Brain microvascular endothelial cell (primary cell): ENCODE measurements around the gene FYN.

Experiments
- DNase-seq: peaks from one replicate; pipeline ENCODE4 v3.0.0-alpha.2; 2020
- H3K27ac ChIP-seq: fragments of 250-450 bp; sonication (Bioruptor Pico); 2 replicates; pipeline ENCODE4 v1.5.1; 2020; ENCODE audit warnings: mild to moderate bottlenecking, moderate library complexity
- H3K27me3 ChIP-seq: fragments of 250-450 bp; sonication (Bioruptor Pico); replicated peaks from 2 replicates; pipeline ENCODE4 v1.5.1; 2020; ENCODE audit warnings: mild to moderate bottlenecking
- H3K36me3 ChIP-seq: fragments of 250-450 bp; sonication (Bioruptor Pico); replicated peaks from 2 replicates; pipeline ENCODE4 v1.5.1; 2020; ENCODE audit warnings: mild to moderate bottlenecking
- H3K4me3 ChIP-seq: 2 replicates; pipeline ENCODE4 v1.5.1; 2011; ENCODE audit warnings: low read depth, mild to moderate bottlenecking, control low read depth, low read length, moderate library complexity
- in situ Hi-C: cut with HindIII; loops from 2 replicates; pipeline ENCODE4 v1.10.0; 2017; ENCODE audit warnings: low sequenced_read_pairs, low pct_ligation_motif_present
- TF ChIP-seq, protein P1 (sequence below): IDR thresholded peaks from 2 replicates; pipeline ENCODE4 v1.5.1; 2011; ENCODE audit warnings: low read depth, mild to moderate bottlenecking, moderate library complexity, low read length, control low read depth, inconsistent platforms; ENCODE audit errors: missing control alignments

Gene FYN

DNA sequence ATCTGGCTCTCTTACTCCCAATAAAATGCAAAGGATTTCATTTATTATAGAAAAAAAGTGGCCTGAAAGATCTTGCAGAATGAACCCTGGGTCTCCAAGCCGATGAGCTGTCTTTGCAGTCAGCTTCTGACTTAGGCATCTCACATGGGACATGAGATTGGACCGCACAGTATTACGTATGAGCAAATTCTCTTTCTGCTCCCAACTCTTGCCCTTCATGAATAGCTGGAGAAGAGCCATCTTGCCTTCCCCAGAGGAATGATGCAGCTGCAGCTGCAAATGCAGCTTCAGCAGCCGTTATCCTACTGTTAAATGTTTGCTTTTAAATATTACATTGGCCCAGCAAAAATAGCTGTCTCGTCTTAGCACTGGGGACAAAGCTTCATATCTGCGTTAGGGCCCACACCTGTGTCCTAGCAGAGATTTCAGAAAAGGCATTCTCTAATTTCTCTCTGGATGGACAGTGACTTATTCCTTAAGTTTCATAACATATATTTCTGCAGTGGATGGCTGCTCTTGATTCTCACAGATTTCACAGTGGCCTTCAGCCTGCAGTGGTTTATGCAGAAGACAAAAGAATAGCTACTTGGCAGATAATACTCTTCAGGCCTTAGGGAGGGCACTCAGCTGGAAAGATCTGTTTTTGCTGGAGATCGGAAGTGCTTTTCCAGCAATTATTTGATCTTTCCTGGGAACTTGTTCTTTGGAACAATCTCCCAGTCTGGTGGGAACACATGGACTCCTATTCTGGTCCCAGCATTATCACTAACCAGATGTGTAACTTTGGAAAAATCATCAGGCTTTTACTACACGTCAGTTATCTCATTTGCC is 129.2 kb downstream of the FYN start:
- Histone ChIP-seq H3K27me3 (no peaks in the 10 kb centered on the region), H3K4me3 (no peak overlapping the region), H3K36me3 (no peaks in the 10 kb centered on the region), H3K27ac (peak overlapping the region; percentile 21)
- in situ Hi-C loops = no loop called here
- DNase-seq = peak; percentile 78
- TF ChIP-seq, protein P1, sequence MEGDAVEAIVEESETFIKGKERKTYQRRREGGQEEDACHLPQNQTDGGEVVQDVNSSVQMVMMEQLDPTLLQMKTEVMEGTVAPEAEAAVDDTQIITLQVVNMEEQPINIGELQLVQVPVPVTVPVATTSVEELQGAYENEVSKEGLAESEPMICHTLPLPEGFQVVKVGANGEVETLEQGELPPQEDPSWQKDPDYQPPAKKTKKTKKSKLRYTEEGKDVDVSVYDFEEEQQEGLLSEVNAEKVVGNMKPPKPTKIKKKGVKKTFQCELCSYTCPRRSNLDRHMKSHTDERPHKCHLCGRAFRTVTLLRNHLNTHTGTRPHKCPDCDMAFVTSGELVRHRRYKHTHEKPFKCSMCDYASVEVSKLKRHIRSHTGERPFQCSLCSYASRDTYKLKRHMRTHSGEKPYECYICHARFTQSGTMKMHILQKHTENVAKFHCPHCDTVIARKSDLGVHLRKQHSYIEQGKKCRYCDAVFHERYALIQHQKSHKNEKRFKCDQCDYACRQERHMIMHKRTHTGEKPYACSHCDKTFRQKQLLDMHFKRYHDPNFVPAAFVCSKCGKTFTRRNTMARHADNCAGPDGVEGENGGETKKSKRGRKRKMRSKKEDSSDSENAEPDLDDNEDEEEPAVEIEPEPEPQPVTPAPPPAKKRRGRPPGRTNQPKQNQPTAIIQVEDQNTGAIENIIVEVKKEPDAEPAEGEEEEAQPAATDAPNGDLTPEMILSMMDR = no peak

DNA sequence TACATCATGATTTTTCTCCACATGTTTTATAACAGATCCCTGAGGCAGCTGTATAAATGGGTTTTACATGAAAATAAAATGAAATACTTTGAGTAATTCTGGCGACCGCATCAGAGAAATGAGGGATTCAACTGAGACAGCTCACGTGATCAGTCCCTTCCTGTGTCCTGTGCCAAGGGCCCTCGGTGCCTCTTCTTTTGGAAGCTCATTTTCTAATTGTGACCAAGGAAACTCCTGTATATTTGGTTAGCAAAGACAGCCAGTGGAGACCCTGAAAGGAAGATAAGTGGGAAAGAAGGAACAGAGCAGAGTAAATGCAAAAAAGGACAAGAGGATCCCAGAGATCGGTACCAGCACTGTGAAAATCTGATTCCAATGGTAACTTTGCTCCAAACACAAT is 129.9 kb downstream of the FYN start:
- H3K27ac ChIP-seq = no peak overlapping the region

DNA sequence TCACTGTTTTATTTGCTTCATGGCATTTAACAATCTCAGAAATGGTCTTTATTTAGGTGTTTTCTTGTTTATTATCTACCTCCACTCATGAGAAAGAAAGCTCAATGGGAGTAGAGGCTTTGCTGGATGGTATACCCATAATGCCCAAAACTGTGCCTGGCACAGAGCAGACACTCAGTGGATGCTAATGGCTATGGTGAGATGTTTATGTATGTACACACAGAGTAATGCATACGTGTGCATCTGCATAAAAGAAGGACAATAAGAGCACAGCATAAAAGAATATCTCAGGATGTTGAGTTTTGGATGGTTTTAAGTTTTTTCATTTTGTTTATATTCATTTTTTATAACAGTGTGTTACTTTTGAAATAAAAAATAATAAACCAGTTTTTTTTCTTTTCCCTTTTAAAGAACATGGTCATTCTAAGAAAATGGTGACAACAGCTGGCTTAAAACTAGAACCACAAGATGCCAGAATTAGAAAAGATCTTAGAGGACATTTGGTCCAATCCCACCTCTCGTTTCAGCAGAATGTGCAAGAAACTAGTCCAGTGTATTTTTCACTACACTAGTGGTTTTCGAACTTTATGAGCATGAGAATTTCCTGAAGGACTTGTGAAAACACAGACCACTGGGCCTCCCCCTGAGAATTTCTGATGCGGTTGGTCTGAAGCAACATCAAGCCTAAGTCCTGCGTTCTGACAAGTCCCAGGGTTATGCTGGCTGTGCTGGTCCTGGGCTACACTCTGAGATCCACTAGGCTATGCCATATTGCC is 131.9 kb downstream of the FYN start:
- no peak overlapping the region for H3K4me3 ChIP-seq
- in situ Hi-C loops = no loop called here
- TF ChIP-seq, protein P1 = no peak
- no peak for DNase-seq
- no peaks in the 10 kb centered on the region for H3K27me3 ChIP-seq
- H3K36me3 ChIP-seq = no peaks in the 10 kb centered on the region
- no peak overlapping the region for H3K27ac ChIP-seq

More for the DNA sequence above, 129.9 kb downstream of the FYN start:
- in situ Hi-C loops = no loop called here
- Histone ChIP-seq H3K36me3 (no peaks in the 10 kb centered on the region), H3K27me3 (no peaks in the 10 kb centered on the region), H3K4me3 (no peak overlapping the region)
- TF ChIP-seq, protein P1 = no peak
- no peak for DNase-seq

DNA sequence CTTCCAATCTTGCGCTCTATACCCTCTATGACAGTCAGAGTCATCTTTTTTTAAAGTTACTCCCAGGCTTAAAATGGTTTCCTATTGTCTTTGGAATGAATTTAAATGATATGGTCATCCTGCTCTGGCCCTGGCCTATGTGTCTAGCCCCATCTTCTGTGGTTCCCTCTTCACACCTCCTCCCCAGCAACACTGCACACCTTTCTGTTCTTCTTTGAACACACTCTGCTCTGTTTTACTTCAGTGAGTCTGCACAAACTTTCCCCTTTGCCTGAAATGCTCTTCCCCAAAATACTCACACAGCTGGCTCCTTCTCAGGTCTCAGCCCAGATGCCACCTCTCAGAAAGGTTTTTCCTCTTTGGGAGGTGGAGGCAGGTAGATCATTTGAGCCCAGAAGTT is 132.7 kb downstream of the FYN start:
- H3K4me3 ChIP-seq = no peak overlapping the region
- H3K27ac ChIP-seq = no peak overlapping the region
- H3K27me3 ChIP-seq = no peaks in the 10 kb centered on the region
- no peak for DNase-seq
- H3K36me3 ChIP-seq = no peaks in the 10 kb centered on the region
- TF ChIP-seq, protein P1 = no peak
- in situ Hi-C loops = no loop called here

DNA sequence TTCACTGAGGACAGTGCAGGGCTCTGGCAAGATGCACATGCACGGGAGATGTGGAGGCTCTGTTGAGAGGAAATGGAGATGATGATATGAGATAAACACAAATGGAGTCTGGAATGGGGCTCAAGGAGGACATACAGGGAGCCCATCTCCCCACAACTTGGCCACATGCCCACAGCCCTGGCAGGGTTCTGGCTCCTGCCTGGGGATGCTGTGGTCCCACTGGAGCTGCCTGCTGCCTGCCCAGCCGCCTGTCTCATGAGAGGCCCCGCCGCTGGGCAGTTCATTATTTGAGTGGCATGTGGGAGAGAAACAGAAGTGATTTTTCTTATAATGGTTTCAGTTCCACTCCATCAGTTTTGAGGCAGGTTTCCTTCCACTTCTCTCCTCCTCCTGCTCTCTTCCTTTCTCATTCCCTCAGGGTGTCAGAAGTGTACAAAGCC is 134.0 kb downstream of the FYN start:
- in situ Hi-C loops = no loop called here
- Histone ChIP-seq H3K27me3 (no peaks in the 10 kb centered on the region), H3K36me3 (no peaks in the 10 kb centered on the region), H3K27ac (no peak overlapping the region), H3K4me3 (no peak overlapping the region)
- TF ChIP-seq, protein P1 = no peak
- no peak for DNase-seq
